K562 (cell line): ENCODE results near the gene RNF175. TPM values are rescaled to one million over a fixed set of nuclear protein-coding genes. Genes with fewer than 3 reads are reported as not detected.

Experiments
- ATAC-seq: fragments of 200-7000 bp; cut with Tn5 transposase; 3 replicates; pipeline ENCODE4 v1.9.1; 2020; ENCODE audit warnings: moderate library complexity
- BruUV-seq: library from RNA; stranded (reverse); fragments of 400-500 nt; replicated peaks from 2 replicates; lab custom pipeline; 2021; lab: Mats Ljungman, UMichigan
- CTCF ChIA-PET: fragments of 300-600 bp; formaldehyde crosslinking; extraction: SDS; loops from one replicate; lab custom pipeline; 2021; ENCODE audit warnings: low intra/inter-chr PET ratio; lab: Yijun Ruan, JAX
- POLR2A ChIA-PET: fragments of 300-600, 350-650 bp; sonication (Branson Sonifier 250); formaldehyde crosslinking; extraction: SDS; loops from one replicate; lab custom pipeline; 2021; ENCODE audit warnings: antibody characterized with exemption, inconsistent platforms; lab: Yijun Ruan, JAX
- DNase-seq, 4 experiments: peaks; one replicate each; pipeline versions ENCODE4 v3.0.0 to v3.0.0-alpha.2; 2011 to 2018; ENCODE audit warnings: low spot score in 3 of 4, mixed read lengths in 3 of 4; ENCODE audit errors: extremely low read depth in 1 of 4
- FAIRE-seq: peaks from 2 replicates; lab custom pipeline; 2011; peaks lifted over from hg19 to GRCh38; lab: Jason Lieb, UNC
- H2AFZ ChIP-seq: 2 replicates; pipeline ENCODE4 v1.6.0; 2011; ENCODE audit warnings: low read depth, low read length, control low read depth, inconsistent platforms
- H3K27ac ChIP-seq: fragments of 200-600 bp; 3 replicates; pipeline ENCODE4 v1.8.0; 2011; ENCODE audit warnings: low read depth, mild to moderate bottlenecking, control low read depth, inconsistent platforms, low read length, moderate library complexity, mixed read lengths; ENCODE audit errors: extremely low read depth
- H3K27me3 ChIP-seq, 2 experiments: fragments of 300-600 bp in 1 of 2; 2 replicates in 1 of 2; 3 replicates in 1 of 2; pipeline versions ENCODE4 v1.6.0 to v1.8.0; 2011; ENCODE audit warnings: inconsistent platforms in 2 of 2, low read length in 2 of 2, mild to moderate bottlenecking in 1 of 2, mixed read lengths in 1 of 2, moderate library complexity in 1 of 2; ENCODE audit not compliant: control insufficient read depth in 2 of 2, insufficient read depth in 2 of 2
- H3K36me3 ChIP-seq: fragments of 300-600 bp; 3 replicates; pipeline ENCODE4 v1.8.0; 2011; ENCODE audit warnings: mild to moderate bottlenecking, low read length, inconsistent platforms; ENCODE audit not compliant: control insufficient read depth, insufficient read depth
- H3K4me1 ChIP-seq, 2 experiments: fragments of 200-600 bp in 1 of 2; replicated peaks in 1 of 2; 2 replicates in 1 of 2; 3 replicates in 1 of 2; pipeline versions ENCODE4 v1.5.1 to v1.8.0; 2011; ENCODE audit warnings: inconsistent platforms in 2 of 2, low read length in 2 of 2, mild to moderate bottlenecking in 1 of 2, mixed read lengths in 1 of 2, moderate library complexity in 1 of 2; ENCODE audit not compliant: control insufficient read depth in 2 of 2, insufficient read depth in 2 of 2
- H3K4me2 ChIP-seq: 2 replicates; pipeline ENCODE4 v1.6.1; 2011; ENCODE audit warnings: low read length, control low read depth, inconsistent platforms, mixed read lengths; ENCODE audit not compliant: insufficient read depth
- H3K4me3 ChIP-seq: fragments of 200-600 bp; sonication (generic), shearing (Covaris generic); 2 replicates; pipeline ENCODE4 v1.5.1; 2016; ENCODE audit warnings: control low read depth, inconsistent platforms
- H3K79me2 ChIP-seq: fragments of 200-600 bp; 3 replicates; pipeline ENCODE4 v1.8.0; 2011; ENCODE audit warnings: low read length, inconsistent platforms; ENCODE audit not compliant: control insufficient read depth, insufficient read depth
- H3K9ac ChIP-seq, 2 experiments: 2 replicates each; pipeline versions ENCODE4 v1.6.0 to v1.6.1; 2011; ENCODE audit warnings: low read depth in 2 of 2, low read length in 2 of 2, control low read depth in 1 of 2, inconsistent platforms in 1 of 2, mild to moderate bottlenecking in 1 of 2, mixed read lengths in 1 of 2; ENCODE audit not compliant: insufficient read depth in 1 of 2
- H3K9me1 ChIP-seq: one replicate; pipeline ENCODE4 v1.6.0; 2011; ENCODE audit warnings: inconsistent platforms, mild to moderate bottlenecking, low read length, moderate library complexity; ENCODE audit not compliant: control insufficient read depth, insufficient read depth
- H3K9me3 ChIP-seq: replicated peaks from 2 replicates; pipeline ENCODE4 v1.5.1; 2011; ENCODE audit warnings: low read depth, low read length, inconsistent platforms; ENCODE audit not compliant: control insufficient read depth, insufficient read depth
- H4K20me1 ChIP-seq: replicated peaks from 2 replicates; pipeline ENCODE4 v1.6.1; 2011; ENCODE audit warnings: low read length, inconsistent platforms, mixed read lengths; ENCODE audit not compliant: control insufficient read depth, insufficient read depth
- ADNP ChIP-seq: fragments of 200-800 bp; sonication (Bioruptor generic); IDR thresholded peaks from 2 replicates; pipeline ENCODE4 v1.6.1; 2016; ENCODE audit warnings: missing genetic modification characterization, missing compliant biosample characterization
- ARID2 ChIP-seq: fragments of 450-650 bp; IDR thresholded peaks from 2 replicates; pipeline ENCODE4 v1.6.1; 2017; ENCODE audit warnings: antibody characterized with exemption, mild to moderate bottlenecking
- ATF1 ChIP-seq, 2 experiments: fragments of 450-650 bp in 1 of 2; IDR thresholded peaks; 2 replicates each; pipeline ENCODE4 v1.6.1; 2016; ENCODE audit warnings: missing compliant biosample characterization in 1 of 2, missing genetic modification characterization in 1 of 2
- CHD1 ChIP-seq: fragments of 200-600 bp; sonication (generic); IDR thresholded peaks from one replicate; pipeline ENCODE4 v1.6.1; 2012; ENCODE audit warnings: mild to moderate bottlenecking, moderate library complexity, low read length, inconsistent platforms
- HDAC1 ChIP-seq, 2 experiments: fragments of 450-650 bp; IDR thresholded peaks; 2 replicates each; pipeline ENCODE4 v1.6.1; 2016 to 2017; ENCODE audit warnings: inconsistent platforms in 1 of 2, mild to moderate bottlenecking in 1 of 2, moderate library complexity in 1 of 2
- MEF2D ChIP-seq: conservative IDR thresholded peaks from 2 replicates; pipeline ENCODE4 v1.6.1; 2016; ENCODE audit warnings: low read depth, missing genetic modification characterization, missing compliant biosample characterization
- MEIS2 ChIP-seq: fragments of 450-650 bp; IDR thresholded peaks from 2 replicates; pipeline ENCODE4 v1.6.1; 2014; ENCODE audit warnings: mild to moderate bottlenecking; ENCODE audit not compliant: partially characterized antibody
- NFE2 ChIP-seq: IDR thresholded peaks from 2 replicates; pipeline ENCODE4 v1.6.1; 2014; ENCODE audit warnings: antibody characterized with exemption, low read depth
- NR2C2 ChIP-seq, 2 experiments: fragments of 200-800 bp in 1 of 2; sonication (Bioruptor generic) in 1 of 2; sonication (generic) in 1 of 2; formaldehyde crosslinking in 1 of 2; IDR thresholded peaks; 2 replicates each; pipeline versions ENCODE4 v1.6.1 to v1.8.0; 2016 to 2022; ENCODE audit warnings: mild to moderate bottlenecking in 1 of 2, missing compliant biosample characterization in 1 of 2, missing genetic modification characterization in 1 of 2, missing genetic modification reagents in 1 of 2
- PCBP2 ChIP-seq: fragments of 200-400 bp; formaldehyde crosslinking; IDR thresholded peaks from 2 replicates; pipeline ENCODE4 v1.6.1; 2018; ENCODE audit warnings: low read length, low read depth, mild to moderate bottlenecking, moderate library complexity; ENCODE audit not compliant: poor library complexity, severe bottlenecking
- POU5F1 ChIP-seq: fragments of 150-350 bp; IDR thresholded peaks from 2 replicates; pipeline ENCODE4 v1.6.1; 2014; ENCODE audit warnings: borderline replicate concordance, low read length, low read depth, mild to moderate bottlenecking; ENCODE audit not compliant: partially characterized antibody
- RBM39 ChIP-seq: fragments of 200-400 bp; formaldehyde crosslinking; optimal IDR thresholded peaks from 2 replicates; pipeline ENCODE3; 2018; ENCODE audit warnings: low read depth, low read length
- SPI1 ChIP-seq: IDR thresholded peaks from 2 replicates; pipeline ENCODE4 v1.6.1; 2011; ENCODE audit warnings: low read depth, low read length, control low read depth, borderline replicate concordance
- XRCC5 ChIP-seq: fragments of 200-400 bp; formaldehyde crosslinking; IDR thresholded peaks from 2 replicates; pipeline ENCODE4 v1.6.1; 2017; ENCODE audit warnings: low read depth, mild to moderate bottlenecking, low read length
- YY1 ChIP-seq, 3 experiments: IDR thresholded peaks; 2 replicates each; pipeline ENCODE4 v1.6.1; 2011; ENCODE audit warnings: low read length in 2 of 3, mild to moderate bottlenecking in 2 of 3, moderate library complexity in 2 of 3, borderline replicate concordance in 1 of 3, control low read depth in 1 of 3, low read depth in 1 of 3; ENCODE audit not compliant: insufficient read depth in 3 of 3, insufficient replicate concordance in 2 of 3, control insufficient read depth in 1 of 3, insufficient read length in 1 of 3; ENCODE audit errors: extremely low read depth in 1 of 3
- ZNF589 ChIP-seq: fragments of 200-800 bp; sonication (Bioruptor generic); IDR thresholded peaks from 2 replicates; pipeline ENCODE4 v1.6.1; 2016; ENCODE audit warnings: low read depth, missing genetic modification characterization, missing compliant biosample characterization
- WGBS: fragments of 100-300 bp; shearing (Covaris generic); methylation state at CpG from one replicate; pipeline ENCODE4 v1.1.6; 2016; ENCODE audit warnings: low coverage, mixed read lengths; ENCODE audit not compliant: insufficient coverage; ENCODE audit errors: missing lambda C conversion rate; 5-methylcytosine and 5-hydroxymethylcytosine counted together
- in situ Hi-C: fragments of 300-500 bp; cut with MboI; formaldehyde crosslinking; loops from 4 replicates; pipeline ENCODE4 v1.15.0; 2018; ENCODE audit warnings: inconsistent platforms, mixed read lengths
- intact Hi-C: fragments of 100-400 bp; cut with micrococcal nuclease; formaldehyde crosslinking; loops from 2 replicates; pipeline ENCODE4 v1.14.2; 2022
- polyA plus RNA-seq, 8 experiments: library from polyadenylated mRNA; depleted of rRNA in 4 of 8; stranded (reverse) in 5 of 8; unstranded in 3 of 8; fragments of >200 nt; fragmentation: Nextera tagmentation in 2 of 8; fragmentation: Illumina TruSeq in 1 of 8; extraction: Ambion mirVana in 2 of 8; extraction: Trizol in 1 of 8; gene quantifications; 2 replicates each; pipeline versions ENCODE4 v1.2.1 to v1.2.3, GENCODE V29; 2011 to 2014; ENCODE audit warnings: inconsistent platforms in 1 of 8, missing spikeins in 1 of 8
- total RNA-seq, 7 experiments: library from RNA; depleted of rRNA in 6 of 7; stranded (reverse); fragments of >200 nt in 6 of 7; fragmentation: Illumina TruSeq in 2 of 7; extraction: Trizol in 2 of 7; gene quantifications; 2 replicates each; pipeline versions ENCODE4 v1.2.1 to v1.2.3, GENCODE V29; 2011 to 2021; ENCODE audit warnings: low replicate concordance in 1 of 7

Gene RNF175
- total and polyA plus RNA-seq, 9 of the 15 experiments (the other 6 are each of a cell fraction or from before 2014, with no cell fraction given): not detected

DNA sequence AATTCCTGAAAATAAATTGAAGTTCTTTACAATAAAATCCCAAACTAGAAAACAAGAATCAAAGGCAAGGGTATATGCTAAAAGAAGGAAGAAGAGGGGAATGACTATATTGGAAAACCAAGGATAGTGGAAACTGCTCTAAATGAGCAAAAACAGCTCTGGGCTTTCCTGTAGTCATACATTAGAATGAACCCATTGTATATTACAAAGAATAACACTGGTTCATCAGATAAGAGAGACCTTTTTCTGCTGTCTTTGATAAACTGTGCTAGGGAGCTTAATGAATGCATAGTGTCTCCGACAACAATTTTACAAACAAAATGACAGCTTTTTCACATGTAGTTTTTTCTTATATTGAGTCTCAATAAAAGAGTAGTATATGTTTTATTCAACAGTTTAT lies 49.1 kb downstream of the RNF175 start:
- H3K4me3 ChIP-seq: no peak overlapping the region
- POLR2A ChIA-PET: no interaction called here
- WGBS: 0% methylated on average over 1 of the region's 1 CpG
- no peak overlapping the region for H3K27ac ChIP-seq
- H2AFZ ChIP-seq: no peak overlapping the region
- H3K9me1 ChIP-seq: no peaks in the 10 kb centered on the region
- no peak overlapping the region for H3K4me2 ChIP-seq
- no peaks in the 10 kb centered on the region for H3K36me3 ChIP-seq
- H4K20me1 ChIP-seq: no peaks in the 10 kb centered on the region
- TF ChIP-seq XRCC5: no peak
- no peak for TF ChIP-seq MEF2D (tag)
- BruUV-seq: no TSS peak
- no peak overlapping the region for H3K9ac ChIP-seq
- DNase-seq (no peak), FAIRE-seq (no peak), ATAC-seq (no peak)
- no peaks in the 10 kb centered on the region for H3K79me2 ChIP-seq
- intact Hi-C loops: no loop called here
- H3K4me1 ChIP-seq: no peaks in the 10 kb centered on the region
- H3K27me3 ChIP-seq: no peaks in the 10 kb centered on the region; a peak in 1 of 5 replicates
- H3K9me3 ChIP-seq: no peaks in the 10 kb centered on the region
- CTCF ChIA-PET: no interaction called here
- in situ Hi-C loops: no loop called here

DNA sequence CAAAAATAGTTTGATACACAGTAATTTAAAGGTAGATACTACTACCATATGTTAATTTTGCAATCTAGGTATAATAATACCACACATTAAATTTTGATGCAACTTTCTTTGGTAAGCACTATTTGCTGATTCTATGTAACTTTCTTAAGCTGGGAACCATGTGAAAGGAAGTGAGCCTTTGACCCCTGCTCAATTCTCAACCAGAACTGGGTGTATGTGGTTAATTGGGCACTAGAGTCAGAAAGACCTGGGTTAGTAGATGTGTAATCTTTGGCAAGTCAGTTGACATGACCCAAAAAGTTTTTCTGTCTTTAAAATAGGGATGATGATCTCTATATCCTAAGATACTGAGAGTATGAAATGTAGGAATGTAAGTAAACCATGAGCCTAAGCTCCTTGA lies 53.3 kb downstream of the RNF175 start:
- Histone ChIP-seq H3K9me1 (no peaks in the 10 kb centered on the region), H3K27me3 (peaks cover 2 to 8% of the 10 kb centered on the region in 2 experiments; a peak in 3 of 5 replicates), H3K36me3 (no peaks in the 10 kb centered on the region), H4K20me1 (no peaks in the 10 kb centered on the region), H3K9ac (no peak overlapping the region), H3K79me2 (no peaks in the 10 kb centered on the region), H3K4me3 (no peak overlapping the region), H3K4me2 (no peak overlapping the region), H3K27ac (no peak overlapping the region), H3K4me1 (no peaks in the 10 kb centered on the region), H2AFZ (no peak overlapping the region), H3K9me3 (no peaks in the 10 kb centered on the region)
- no peak for DNase-seq
- POLR2A ChIA-PET: no interaction called here
- intact Hi-C loops: no loop called here
- CTCF ChIA-PET: no interaction called here
- no peak for ATAC-seq
- BruUV-seq: no TSS peak
- in situ Hi-C loops: no loop called here
- TF ChIP-seq SPI1 (no peak), NR2C2 (CRISPR knock-in tag; IDR thresholded peaks at IDR 0.05) (no peak), NR2C2 (tag; IDR thresholded peaks at IDR 0.05) (no peak), RBM39 (no peak), CHD1 (no peak), ARID2 (no peak), HDAC1 (IDR thresholded peaks at IDR 0.05) (no peak), NFE2 (no peak), ZNF589 (no peak), YY1 (IDR thresholded peaks at IDR 0.05; ENCODE audit: borderline replicate concordance in 1 of 3, control insufficient read depth in 1 of 3, extremely low read depth in 1 of 3, insufficient read depth in 3 of 3, insufficient read length in 1 of 3, insufficient replicate concordance in 2 of 3, low read depth in 1 of 3, low read length in 2 of 3) (no peak), ADNP (no peak), ATF1 (CRISPR knock-in tag; IDR thresholded peaks at IDR 0.05) (no peak), ATF1 (tag; IDR thresholded peaks at IDR 0.05) (no peak), MEIS2 (no peak), PCBP2 (no peak), POU5F1 (no peak)
- no peak for FAIRE-seq
